KMS-11 (cell line): Measurements from ENCODE around the gene POMC.

ENCODE experiments used
- H2AFZ ChIP-seq: fragments of 200-600 bp; sonication (generic); 2 replicates; pipeline ENCODE4 v1.6.1; 2016; ENCODE audit warnings: antibody characterized with exemption, mixed run types, low read depth
- H3K27ac ChIP-seq: fragments of 200-600 bp; sonication (generic); 2 replicates; pipeline ENCODE4 v1.6.1; 2016; ENCODE audit warnings: mild to moderate bottlenecking, mixed run types
- H3K27me3 ChIP-seq: fragments of 200-600 bp; sonication (generic); 2 replicates; pipeline ENCODE4 v1.6.1; 2017; ENCODE audit warnings: mild to moderate bottlenecking, low read depth, mixed run types, moderate library complexity; ENCODE audit not compliant: insufficient read depth
- H3K36me3 ChIP-seq: fragments of 200-600 bp; sonication (generic); 2 replicates; pipeline ENCODE4 v1.6.1; 2017; ENCODE audit warnings: mild to moderate bottlenecking, mixed run types; ENCODE audit not compliant: insufficient read depth
- H3K4me1 ChIP-seq: fragments of 200-600 bp; sonication (generic); 2 replicates; pipeline ENCODE4 v1.6.1; 2016; ENCODE audit warnings: mild to moderate bottlenecking, low read depth, mixed run types; ENCODE audit not compliant: poor library complexity, severe bottlenecking
- H3K4me2 ChIP-seq: fragments of 200-600 bp; sonication (generic); 2 replicates; pipeline ENCODE4 v1.7.0; 2016; ENCODE audit warnings: mild to moderate bottlenecking, mixed run types
- H3K4me3 ChIP-seq: fragments of 200-600 bp; sonication (generic); IDR thresholded peaks from 2 replicates; pipeline ENCODE4 v1.6.1; 2017; ENCODE audit warnings: low read depth, low read length, mixed read lengths; ENCODE audit not compliant: insufficient read depth
- H3K79me2 ChIP-seq: fragments of 200-600 bp; sonication (generic); 2 replicates; pipeline ENCODE4 v1.6.1; 2016; ENCODE audit warnings: low read depth, mixed run types; ENCODE audit not compliant: insufficient read depth
- H3K9ac ChIP-seq: fragments of 200-600 bp; sonication (generic); 2 replicates; pipeline ENCODE4 v1.6.1; 2016; ENCODE audit warnings: mild to moderate bottlenecking, mixed run types
- H4K20me1 ChIP-seq: fragments of 200-600 bp; sonication (generic); 2 replicates; pipeline ENCODE4 v1.6.1; 2016; ENCODE audit warnings: mild to moderate bottlenecking, mixed run types; ENCODE audit not compliant: insufficient read depth
- TF ChIP-seq, protein P1 (sequence below): fragments of 200-600 bp; sonication (generic); conservative IDR thresholded peaks from 2 replicates; pipeline ENCODE4 v1.6.1; 2017; ENCODE audit warnings: low read depth, mild to moderate bottlenecking, antibody characterized with exemption, low read length, moderate library complexity, mixed read lengths

POMC gene

DNA sequence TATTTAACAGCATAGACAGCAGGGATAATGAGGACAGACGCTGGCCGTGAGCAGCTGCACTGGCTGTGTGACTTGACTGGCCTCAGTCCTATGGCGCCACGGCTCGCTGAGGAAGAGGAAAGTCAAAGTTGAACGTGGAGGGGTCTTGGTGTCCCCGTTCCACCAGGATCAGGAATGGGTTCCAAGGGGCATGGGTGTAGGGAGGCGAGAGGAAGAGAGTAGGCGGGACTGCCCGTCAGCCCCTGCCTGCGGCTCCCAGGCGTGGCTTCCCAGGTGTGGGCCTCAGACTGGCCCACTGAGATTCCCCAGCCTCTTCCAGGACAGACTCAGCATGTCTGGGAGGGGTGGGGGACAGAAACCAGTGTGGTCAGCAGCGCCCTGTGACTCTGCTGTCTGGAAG is 51.4 kb downstream of the POMC start:
- no peak overlapping the region for H3K27ac ChIP-seq
- no peaks in the 10 kb centered on the region for H4K20me1 ChIP-seq
- no peak overlapping the region for H3K4me2 ChIP-seq
- H3K4me1 ChIP-seq = no peaks in the 10 kb centered on the region
- no peak overlapping the region for H2AFZ ChIP-seq
- H3K27me3 ChIP-seq = no peaks in the 10 kb centered on the region
- TF ChIP-seq, protein P1, sequence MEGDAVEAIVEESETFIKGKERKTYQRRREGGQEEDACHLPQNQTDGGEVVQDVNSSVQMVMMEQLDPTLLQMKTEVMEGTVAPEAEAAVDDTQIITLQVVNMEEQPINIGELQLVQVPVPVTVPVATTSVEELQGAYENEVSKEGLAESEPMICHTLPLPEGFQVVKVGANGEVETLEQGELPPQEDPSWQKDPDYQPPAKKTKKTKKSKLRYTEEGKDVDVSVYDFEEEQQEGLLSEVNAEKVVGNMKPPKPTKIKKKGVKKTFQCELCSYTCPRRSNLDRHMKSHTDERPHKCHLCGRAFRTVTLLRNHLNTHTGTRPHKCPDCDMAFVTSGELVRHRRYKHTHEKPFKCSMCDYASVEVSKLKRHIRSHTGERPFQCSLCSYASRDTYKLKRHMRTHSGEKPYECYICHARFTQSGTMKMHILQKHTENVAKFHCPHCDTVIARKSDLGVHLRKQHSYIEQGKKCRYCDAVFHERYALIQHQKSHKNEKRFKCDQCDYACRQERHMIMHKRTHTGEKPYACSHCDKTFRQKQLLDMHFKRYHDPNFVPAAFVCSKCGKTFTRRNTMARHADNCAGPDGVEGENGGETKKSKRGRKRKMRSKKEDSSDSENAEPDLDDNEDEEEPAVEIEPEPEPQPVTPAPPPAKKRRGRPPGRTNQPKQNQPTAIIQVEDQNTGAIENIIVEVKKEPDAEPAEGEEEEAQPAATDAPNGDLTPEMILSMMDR = no peak
- H3K79me2 ChIP-seq = no peaks in the 10 kb centered on the region
- no peaks in the 10 kb centered on the region for H3K36me3 ChIP-seq
- no peak overlapping the region for H3K9ac ChIP-seq
- no peak overlapping the region for H3K4me3 ChIP-seq

DNA sequence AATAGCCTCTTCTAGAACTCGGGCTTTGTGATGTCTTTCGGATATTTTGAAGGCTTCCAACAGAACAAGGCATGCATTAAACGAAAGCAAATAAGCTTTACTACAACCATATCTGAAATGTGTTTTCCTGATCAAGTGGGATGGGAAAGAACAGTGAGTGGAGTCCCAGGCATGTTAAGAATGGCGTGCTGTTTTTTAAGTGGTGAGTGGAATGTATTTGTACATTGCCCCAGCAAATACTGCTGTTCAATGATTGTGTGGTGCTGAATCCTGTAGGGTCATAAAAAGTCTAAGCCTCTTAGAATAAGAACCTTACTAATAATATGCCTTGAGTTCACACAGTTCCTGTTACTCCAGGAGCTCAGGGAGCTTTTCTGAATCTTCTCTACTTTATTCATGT is 52.5 kb downstream of the POMC start:
- TF ChIP-seq, protein P1 = no peak
- no peak overlapping the region for H3K9ac ChIP-seq
- no peaks in the 10 kb centered on the region for H4K20me1 ChIP-seq
- no peak overlapping the region for H3K4me2 ChIP-seq
- H3K4me1 ChIP-seq = no peaks in the 10 kb centered on the region
- no peaks in the 10 kb centered on the region for H3K36me3 ChIP-seq
- H3K27ac ChIP-seq = no peak overlapping the region
- H3K4me3 ChIP-seq = no peak overlapping the region
- no peaks in the 10 kb centered on the region for H3K27me3 ChIP-seq
- no peak overlapping the region for H2AFZ ChIP-seq
- H3K79me2 ChIP-seq = no peaks in the 10 kb centered on the region

GRCh38 chr2:25115249-25115883 is 53.0 kb downstream of the POMC start:
- H3K4me3 ChIP-seq = no peak overlapping the region
- H3K4me1 ChIP-seq = no peaks in the 10 kb centered on the region
- H3K36me3 ChIP-seq = no peaks in the 10 kb centered on the region
- no peak overlapping the region for H3K27ac ChIP-seq
- no peak overlapping the region for H2AFZ ChIP-seq
- no peaks in the 10 kb centered on the region for H3K27me3 ChIP-seq
- TF ChIP-seq, protein P1 = no peak
- H4K20me1 ChIP-seq = no peaks in the 10 kb centered on the region
- H3K4me2 ChIP-seq = no peak overlapping the region
- no peaks in the 10 kb centered on the region for H3K79me2 ChIP-seq
- H3K9ac ChIP-seq = no peak overlapping the region

GRCh38 chr2:25112113-25112512 is 56.3 kb downstream of the POMC start:
- Histone ChIP-seq H3K9ac (no peak overlapping the region), H3K4me2 (no peak overlapping the region)

More at GRCh38 chr2:25112113-25112512, 56.3 kb downstream of the POMC start:
- no peaks in the 10 kb centered on the region for H3K27me3 ChIP-seq
- no peaks in the 10 kb centered on the region for H4K20me1 ChIP-seq
- TF ChIP-seq, protein P1 = no peak
- H3K4me1 ChIP-seq = no peaks in the 10 kb centered on the region
- no peak overlapping the region for H2AFZ ChIP-seq
- H3K79me2 ChIP-seq = no peaks in the 10 kb centered on the region
- no peak overlapping the region for H3K27ac ChIP-seq
- H3K4me3 ChIP-seq = no peak overlapping the region
- no peaks in the 10 kb centered on the region for H3K36me3 ChIP-seq
